Ovary (tissue), 1 donor: ENCODE measurements around the gene SLC13A4.

Source experiments
- EP300 ChIP-seq: sonication (generic); formaldehyde crosslinking; IDR thresholded peaks from one replicate; pipeline ENCODE4 v1.6.1; 2017; ENCODE audit warnings: antibody characterized with exemption
- POLR2A ChIP-seq: fragments of 450-650 bp; IDR thresholded peaks from one replicate; pipeline ENCODE4 v1.6.1; 2017; ENCODE audit warnings: antibody characterized with exemption, mild to moderate bottlenecking, moderate library complexity

DNA sequence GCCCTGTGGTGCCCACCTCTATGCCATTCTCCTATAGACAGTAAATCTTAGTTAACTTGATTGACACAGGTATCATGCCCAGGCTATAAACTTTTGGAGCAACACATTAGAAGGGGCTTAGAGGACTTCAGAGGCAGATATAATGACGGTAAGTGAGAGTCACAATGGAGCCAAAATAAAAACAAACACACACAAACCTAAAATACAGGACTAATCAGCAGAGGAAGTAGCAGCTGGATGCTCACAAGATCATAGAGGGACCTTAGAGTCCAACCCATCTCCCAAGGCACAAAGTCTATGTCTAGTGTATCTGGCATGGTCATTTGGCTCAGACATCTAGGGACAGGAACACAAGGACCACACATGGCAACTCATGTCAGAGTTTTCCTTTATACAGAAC, 12.3 kb downstream of the SLC13A4 start:
- TF ChIP-seq POLR2A, result no peak
- TF ChIP-seq EP300, result no peak
